Glomerular visceral epithelial cell (primary cell): Measurements from ENCODE around the gene FBN1.
A peak's percentile ranks its signal among the peaks of the same experiment; 100 is the strongest.

ENCODE experiments used
- DNase-seq: peaks from one replicate; pipeline ENCODE4 v3.0.0-alpha.2; 2016; ENCODE audit errors: extremely low spot score

Gene FBN1

DNA sequence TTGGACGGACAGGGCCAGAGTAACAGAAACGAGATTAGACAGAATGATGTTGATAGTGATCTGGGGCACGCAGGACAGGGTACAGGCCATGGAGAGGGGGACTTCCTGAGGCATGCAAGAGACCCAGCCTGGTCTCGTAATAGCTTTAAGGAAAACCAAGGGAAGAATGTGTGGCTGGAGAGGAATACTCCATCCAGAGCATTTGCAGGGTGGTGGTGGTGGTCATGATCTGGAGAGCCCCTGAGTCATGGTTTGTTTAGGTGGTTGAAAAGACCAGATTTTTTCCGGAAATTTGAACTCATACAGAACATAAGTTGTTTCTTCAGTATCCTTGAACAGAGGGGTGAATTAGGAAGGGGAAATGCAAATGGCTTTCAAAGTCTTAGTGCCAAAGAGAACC, 175.8 kb downstream of the FBN1 start:
- no peak for DNase-seq

DNA sequence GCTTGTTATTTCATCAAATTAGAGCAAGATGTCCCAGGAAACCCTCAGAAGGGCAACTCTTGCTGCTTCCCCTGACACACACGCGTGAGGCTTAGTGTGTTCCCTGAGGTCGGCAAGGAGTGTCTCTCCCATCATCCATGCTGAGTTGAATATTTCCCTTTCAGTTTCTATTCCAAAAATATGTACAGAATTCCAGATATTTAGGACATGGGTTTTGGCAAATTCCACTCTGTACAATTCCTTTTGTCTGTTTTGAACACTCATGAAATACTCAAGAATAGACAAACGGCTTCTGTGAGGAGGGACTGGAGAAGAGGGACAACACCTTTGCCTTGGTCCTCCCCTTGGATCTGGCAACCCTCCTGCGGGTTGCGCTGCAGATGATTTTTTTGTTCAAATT, 176.2 kb downstream of the FBN1 start:
- DNase-seq = no peak

DNA sequence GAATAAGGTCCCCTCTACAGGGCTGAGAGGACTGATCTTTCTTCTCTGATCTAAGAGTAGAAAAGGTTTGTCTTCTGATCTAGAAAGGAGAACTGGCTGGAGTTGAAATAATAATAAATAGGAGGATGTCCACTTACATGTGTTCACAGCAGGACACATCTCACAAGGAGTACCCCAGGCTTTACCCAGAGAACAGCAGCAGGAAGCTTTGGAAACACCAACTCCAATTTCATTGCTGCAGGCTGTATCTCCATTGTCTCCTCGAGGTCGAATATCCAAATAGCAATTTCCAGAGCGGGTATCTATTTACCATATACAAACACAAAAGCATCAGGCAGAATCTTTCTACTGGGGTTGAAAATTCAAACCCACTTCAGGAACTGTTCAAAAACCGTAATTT, 177.7 kb downstream of the FBN1 start:
- no peak for DNase-seq

DNA sequence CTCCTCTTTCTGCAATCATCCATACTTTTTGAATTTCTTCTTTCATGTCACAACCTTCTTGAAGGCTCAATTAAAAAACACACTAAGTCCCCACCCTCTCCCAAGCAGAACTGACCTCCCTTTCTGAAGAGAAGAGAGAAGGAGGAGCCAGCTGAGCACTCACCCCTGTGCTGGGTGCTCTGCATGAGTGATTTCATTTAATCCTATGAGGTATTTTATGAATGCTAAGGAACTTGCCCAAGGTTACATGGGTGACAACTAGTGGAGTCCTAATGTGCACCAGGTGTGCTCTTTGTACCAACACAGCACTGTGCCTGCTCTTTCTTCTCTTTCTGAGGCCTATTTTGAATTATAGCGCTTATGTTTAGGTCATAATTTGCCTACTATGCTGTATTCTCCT, 178.7 kb downstream of the FBN1 start:
- DNase-seq = peak; percentile 25

DNA sequence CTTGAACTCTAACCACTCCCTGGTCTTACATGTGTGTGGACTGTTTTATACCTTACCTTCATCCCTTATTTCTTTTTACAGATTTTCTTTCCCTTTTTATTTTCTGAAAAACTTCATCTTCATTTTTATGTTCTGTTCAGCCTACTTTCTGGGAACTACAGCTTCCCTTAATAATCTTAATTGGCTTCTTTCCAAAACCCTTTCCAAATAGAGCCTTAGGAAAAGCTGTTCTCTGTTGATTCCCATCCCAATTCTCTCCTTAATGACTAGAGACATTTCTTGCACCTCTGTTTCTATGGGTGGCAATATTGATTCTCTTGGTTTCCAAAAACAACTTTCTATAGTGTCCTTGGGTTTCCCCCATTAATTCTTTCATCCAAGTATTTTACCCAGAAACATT, 179.4 kb downstream of the FBN1 start:
- DNase-seq = no peak

DNA sequence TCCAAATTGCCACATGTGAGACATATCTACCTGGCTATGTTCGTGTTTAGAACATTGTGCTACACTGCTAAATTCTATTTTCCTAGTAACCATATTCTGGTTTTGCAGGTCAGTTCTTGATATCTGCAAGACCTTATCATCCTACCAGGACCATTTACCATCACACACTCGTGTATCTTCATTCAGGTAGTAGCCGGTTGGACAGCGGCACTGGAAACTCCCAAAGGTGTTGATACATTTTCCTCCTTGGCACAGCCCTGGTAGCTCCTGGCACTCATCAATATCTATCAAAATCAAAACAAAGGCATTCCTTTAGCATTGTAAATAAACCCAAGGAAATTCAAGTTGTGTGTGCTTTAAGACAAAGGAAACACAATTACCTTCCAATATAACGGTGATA, 180.1 kb downstream of the FBN1 start:
- DNase-seq = no peak

DNA sequence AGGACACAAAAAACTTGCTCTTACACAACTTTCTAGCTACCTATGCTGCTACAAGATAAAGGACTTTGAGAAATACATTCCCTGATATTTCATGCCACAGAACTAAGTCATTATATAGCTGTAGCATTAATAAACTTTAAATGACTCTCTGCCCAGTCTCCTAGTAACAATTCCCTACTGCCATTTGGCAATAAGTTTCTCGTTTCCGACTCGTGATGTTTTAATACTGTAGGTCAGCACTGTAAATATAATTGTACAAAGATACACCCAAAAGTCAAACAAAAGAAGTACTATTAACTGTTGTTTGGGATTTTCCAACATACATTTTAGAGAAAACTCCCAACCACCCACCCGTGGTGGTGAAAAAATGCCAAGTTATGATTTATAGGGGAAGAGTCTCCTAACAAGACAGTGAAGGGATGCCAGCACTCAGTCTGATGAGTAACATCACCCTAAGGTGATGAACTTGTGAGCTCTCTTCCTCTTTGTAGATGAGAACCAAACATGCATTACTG, 182.1 kb downstream of the FBN1 start:
- no peak for DNase-seq

DNA sequence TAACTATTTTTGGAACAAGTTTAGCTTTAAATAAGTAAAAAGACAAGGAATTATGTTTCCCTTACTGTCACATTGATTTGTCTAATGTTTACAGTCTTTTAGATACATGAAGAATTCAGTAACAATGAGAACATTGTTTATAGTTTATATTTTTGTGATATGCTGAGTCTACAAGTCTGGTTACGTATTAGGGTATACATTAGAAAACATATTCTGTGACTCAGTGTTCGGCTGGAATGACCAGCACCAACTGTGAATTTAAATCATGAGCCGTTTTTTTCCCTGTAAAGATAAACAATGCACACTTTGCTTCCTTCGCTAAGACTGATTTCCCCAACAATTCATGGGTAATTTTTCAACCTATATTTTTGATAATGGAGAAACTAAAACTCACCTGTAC, 182.8 kb downstream of the FBN1 start:
- DNase-seq = no peak

DNA sequence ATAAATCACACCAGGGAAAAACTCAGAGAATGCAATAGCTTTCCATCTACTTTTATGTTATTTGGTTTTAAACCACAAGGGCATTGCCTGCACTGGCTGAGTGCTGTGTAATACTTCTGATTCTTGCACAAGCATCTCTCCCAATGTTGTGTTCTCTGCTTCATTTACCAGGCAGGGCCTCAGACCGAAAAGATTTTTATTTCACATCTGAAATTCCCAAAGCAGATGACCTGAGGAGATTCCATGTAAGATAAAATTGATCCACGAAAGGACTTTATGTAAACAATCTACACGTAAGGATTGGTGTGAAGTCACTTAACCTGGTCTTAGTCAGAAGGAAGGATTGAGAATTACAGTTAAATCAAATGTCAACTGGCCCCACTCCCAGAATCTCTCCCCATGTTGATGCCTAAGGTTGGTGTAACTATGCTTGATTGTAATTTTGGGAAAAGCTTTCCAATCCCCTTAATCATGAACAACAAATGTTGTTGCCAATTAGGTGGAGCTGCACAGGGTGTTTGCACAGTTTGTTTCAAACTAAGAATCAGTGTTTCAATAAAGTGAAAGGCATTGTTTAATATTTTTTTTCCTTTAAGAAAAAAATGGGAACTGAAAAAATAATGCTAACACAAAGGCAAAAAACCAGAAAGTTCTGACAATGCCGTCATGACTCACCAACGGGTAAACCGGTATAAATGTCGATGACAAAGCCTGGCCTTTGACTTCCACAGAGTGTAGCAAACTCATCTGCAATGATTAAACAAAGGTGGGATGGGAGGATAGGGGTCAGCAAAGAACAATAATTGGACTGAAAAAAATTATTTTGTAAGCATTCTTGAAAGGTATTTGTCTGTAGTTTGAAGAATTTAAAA, 185.7 kb downstream of the FBN1 start:
- DNase-seq = no peak

DNA sequence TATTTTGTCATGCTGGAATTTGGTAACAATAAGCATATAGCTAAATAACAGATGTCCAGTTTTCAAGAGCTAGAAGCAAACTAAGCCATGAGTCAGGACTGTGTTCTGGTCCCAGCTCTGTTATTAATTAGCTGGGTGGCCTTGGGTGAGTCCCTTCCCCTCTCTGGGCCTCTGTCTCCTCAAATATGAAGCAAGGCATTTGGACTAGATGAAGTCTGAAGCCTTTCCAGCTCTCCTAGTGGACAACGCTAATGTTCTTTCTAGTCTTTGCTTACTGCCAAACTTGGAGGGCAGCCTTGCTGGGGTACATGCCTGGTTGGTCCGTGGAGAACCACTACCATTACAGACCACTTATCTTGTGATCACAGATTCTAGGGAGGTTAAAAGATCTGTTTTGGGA, 186.6 kb downstream of the FBN1 start:
- no peak for DNase-seq

DNA sequence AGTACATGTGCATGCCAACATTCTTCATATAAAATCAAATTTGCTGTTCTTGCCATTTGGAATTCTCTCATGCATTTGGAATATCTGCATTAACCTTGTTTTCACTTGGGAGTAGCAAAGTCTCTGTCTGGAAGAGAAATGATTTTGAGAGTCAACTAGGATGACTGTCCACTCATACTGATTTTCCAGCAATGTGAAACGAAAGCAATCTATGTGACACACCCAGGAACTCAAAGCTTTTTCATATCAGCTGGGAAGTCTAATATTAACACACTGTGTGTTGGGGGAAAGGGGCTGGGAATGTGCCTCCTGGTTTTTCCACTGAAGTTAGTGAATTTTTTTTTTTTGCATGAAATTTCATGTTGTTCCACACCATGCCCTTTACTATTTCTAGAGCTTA, 189.4 kb downstream of the FBN1 start:
- no peak for DNase-seq

DNA sequence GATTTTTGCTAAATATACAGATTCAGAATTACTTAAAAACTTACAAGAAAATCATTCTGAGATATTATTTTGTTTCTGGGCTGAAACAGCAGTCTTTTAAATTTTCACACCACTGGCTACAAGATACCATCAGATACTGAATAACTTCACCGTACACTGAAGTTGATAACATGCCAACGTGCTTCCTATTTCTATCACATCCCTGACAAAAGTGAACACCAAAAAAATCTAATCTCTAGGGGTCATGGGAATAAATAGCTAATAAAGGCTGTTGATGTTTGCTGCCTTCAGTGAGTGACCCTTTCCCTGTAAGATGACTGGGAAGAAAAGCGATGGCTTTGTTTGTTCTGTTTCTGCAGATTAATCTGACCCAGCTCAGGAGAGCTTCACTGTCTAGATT, 193.8 kb downstream of the FBN1 start:
- no peak for DNase-seq

DNA sequence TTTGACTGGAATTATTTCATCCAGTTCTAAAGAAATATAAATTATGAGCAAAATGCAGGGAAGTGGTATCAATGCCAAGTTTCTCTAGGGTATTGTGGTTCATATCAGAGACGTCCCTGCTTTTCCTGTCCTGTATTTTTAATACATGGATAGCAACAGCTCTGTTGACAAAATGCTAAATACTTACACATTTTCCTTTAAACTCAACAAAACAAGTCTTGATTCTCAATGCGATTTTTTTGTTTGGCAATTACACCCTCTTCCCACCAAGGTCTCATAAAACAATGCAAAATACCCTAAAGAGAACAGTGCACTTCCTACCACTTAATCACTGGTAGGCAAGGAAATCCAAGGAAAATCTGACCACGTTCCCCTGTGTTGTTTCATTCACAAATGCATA, 194.3 kb downstream of the FBN1 start:
- DNase-seq = no peak

DNA sequence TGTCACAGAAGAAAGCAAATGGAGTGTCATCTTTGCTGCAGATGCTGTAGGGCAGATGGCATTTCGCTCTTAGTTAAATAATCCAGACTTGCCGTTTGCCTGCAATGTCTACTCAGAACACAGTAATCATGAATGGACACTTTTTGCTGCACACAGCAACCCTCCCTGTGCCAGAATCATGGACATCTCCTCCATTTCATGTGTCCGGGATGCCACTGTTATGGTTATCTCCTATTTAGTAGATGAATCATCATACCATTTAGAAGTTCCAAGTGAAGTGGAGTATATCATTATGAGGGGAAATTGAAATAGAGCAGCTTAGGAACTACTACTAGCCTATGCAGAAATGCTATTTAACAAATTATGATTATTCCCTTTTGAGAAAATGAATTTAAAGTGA, 195.8 kb downstream of the FBN1 start:
- DNase-seq = no peak

DNA sequence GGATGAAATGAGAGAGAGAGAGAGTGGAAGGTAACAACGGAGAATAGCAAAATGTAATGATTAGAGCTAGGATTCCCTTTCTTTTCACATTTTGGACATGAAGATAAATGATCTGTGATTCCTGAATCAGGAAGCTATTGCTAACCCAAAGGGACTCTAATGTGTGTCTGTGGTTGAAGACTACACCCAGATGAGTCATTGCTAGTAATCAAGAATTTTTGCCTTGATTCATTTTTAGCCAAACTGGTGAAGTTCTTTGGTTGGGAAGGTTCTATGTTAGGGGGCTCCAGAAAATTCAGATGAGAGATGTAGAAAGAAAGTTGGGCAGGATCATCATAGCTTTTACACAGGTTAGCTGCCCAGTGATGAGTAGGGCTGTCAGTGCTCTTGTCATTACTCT, 197.9 kb downstream of the FBN1 start:
- peak; percentile 33 for DNase-seq

DNA sequence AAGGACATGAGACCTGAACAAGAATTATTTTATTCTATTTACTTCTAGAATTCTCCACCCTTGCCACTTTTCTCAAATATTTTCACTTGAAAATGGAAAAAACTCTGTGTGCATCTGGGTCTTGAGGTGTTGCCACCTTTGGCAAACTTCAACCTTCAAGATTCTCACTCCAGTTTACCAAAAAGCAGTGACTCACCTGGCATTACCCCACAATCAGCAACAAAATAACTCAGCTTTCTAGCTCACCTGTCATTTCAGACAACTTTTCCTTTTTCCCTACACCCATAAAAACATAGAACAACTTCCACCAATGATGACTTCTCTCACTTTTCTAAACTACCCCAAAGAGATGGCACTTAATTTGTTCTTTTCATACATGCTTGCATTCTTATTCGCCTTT, 198.5 kb downstream of the FBN1 start:
- no peak for DNase-seq

DNA sequence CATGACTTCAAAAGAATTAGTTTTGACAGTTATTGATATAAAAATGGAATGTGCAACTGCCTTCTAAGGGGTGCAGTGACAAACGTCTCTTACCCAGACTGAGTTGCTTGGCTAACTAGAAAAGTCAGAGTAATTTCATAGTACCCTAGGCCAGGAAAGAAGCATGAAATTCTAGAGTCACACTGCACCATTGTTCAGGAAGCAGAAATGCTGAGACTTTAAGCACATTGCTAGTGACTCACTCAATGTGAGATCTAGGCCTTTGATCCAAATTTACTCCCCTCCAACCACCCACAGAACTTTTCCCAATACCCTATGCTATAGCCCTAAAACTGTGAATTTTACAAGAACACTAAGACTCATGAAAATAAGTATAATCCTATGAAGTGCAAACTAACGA, 203.5 kb downstream of the FBN1 start:
- no peak for DNase-seq

DNA sequence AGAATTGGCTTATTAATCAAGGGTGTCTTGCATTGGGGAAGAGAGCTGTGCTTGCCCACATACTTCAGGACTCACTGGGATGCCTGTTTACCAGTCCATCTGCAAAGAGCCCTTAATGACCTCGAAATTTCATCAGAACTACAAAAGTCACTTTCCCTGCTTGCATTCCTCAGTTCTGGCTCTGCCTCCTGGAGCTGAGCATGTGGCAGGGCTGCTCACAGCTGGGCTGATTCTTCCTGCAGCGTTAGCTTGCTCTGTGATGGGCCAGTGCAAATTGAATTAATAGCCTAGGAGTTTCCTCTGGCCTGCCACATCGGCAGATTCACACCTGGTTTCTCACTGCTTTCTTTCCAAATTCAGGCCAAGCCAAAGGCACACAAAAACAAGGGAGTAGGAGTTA, 205.4 kb downstream of the FBN1 start:
- no peak for DNase-seq

DNA sequence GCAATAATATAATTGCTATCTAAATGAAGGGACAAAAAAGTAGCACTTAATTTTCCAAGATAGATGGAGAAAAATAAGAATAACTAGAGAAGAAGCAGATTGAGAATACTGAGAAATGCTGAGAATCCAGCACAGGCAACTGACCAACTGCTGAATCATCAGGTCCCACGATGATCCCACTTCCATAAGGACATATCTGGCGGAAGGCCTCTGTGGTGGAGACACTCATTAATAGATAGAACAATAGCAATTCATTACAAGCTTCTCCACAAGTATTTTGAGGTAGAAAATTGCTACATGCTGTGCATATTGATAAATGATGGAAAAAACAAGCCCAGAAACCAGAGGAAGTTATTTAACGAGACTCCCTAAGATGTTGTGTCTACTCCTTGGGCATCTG, 208.3 kb downstream of the FBN1 start:
- DNase-seq = peak; percentile 24

DNA sequence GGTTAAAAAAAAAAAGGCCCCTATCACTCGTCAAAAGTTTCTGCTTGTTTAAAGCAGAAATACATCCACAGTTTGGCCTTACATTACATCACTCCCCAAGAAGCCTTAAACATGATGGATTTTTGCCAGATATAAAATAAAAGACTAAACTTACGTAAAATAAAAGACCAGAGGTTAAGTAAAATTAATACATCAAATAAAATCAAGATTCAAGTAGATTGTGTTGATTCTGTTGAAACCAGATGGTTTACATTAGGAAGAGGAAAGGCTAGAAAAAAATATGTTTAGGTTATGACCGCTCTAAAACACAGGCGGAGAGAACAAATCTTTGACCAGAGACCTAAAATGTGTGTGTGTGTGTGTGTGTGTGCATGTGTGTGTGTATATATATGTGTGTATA, 210.2 kb downstream of the FBN1 start:
- no peak for DNase-seq

DNA sequence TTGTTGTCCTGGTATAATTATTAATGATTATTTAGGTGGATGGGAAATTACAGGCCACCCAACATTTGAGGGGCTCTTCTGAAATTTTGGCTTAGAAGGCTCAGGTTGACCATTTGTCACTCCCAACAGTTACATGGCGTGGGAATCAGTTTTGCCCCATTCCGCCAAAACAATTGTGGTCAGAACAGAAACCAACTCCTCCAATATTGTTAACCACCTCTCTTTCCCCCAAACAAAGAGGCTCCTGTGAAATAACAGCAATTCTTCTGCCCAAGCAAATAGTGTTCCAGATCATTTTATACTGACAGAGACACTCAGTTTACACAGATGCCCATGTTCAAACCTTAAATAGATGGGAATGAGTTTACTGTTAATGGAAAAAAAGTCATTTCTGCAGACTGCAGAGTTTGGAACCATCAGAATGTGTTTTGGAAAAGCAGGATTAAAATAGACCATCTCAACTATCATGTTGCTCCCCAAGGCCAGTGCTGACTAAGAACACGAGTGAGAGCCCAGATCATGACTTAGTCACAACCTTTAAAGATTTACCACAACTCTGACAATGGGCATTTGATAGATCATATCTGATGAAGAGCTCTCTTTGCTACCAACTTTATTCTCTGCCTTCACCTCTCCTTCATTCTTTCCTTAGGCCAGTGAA, 212.2 kb downstream of the FBN1 start:
- DNase-seq = no peak

DNA sequence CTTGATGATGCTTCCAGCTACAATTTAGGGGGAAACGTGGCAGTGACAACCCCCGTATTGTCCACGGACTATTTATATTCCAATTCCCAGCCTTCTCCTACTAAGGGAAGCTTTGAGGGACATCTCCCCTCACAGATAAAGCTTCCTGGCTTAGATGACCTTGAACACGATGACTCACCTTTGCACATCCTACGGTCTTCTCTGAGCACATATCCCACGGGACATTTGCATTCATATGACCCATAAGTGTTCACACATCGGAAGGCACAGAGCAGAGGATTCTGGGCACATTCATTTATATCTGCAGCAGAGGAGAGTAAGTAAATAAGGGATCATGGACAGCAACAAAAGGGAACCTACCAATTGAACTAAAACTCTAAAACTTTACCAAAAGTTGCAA, 212.8 kb downstream of the FBN1 start:
- DNase-seq = no peak

DNA sequence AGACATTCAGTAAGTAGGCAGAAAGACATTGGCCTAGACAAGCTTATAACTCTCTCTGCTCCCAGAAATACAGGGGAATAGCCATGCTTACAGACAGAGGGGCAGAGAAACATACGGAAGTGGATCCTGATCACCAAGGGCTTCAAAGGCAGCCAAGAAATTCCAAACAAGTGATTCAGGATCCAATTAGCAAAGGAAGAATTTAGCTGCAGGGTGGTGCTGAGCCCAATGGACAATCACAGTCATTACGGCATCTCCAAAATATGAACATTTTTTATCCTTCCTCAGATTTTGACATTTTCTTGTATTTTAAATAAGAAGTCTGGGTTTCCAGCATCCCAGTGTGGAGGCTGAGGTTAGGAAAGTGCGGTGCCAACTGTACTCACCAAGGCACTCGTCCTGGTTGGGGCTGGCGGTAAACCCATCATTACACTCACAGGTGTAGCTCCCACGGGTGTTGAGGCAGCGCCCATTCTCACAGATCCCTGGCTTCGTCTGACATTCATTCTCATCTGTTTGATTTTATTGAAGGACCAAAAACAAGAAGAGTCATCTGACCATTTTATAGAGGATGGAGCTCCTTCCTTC, 217.5 kb downstream of the FBN1 start:
- DNase-seq = peak; percentile 27
